HG03571 (cell line): ENCODE results near the gene PTPN2.

Experiments used
- ATAC-seq: cut with Tn5 transposase; IDR thresholded peaks from one replicate; pipeline ENCODE4 v1.9.1; 2021; ENCODE audit not compliant: unreplicated experiment

The PTPN2 gene

DNA sequence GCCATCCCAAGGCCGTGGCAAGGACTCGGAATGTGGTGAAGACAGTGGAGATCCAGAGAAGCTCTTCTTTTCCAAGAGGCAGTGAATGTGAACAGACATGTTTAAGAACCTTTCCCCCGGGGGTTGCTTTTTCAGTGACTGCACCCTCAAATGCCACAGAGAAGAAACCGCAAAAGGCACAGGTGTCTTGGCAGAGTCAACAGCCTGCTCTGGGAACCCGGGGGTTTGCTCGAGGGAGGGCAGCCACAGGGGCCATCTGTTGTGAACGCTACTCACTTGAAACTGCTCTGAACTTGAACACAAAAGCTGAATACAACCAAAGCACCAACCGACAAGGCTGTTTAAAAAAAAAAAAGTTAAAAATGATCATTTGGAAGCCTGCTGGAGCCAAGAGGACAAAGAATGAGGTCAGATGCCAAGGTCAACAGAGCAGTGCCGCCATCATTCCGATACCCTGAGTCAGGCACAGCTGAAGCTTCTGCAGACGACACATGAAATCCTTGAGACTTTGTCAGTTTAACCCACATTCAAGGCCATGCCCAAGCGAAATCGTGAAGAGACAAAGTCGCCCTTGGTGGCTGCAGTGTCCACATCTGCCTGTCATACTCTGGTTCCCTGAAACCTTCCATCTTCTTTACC lies 133.8 kb downstream of the PTPN2 start:
- ATAC-seq, result no peak

GRCh38 chr18:12749121-12749520 lies 134.9 kb downstream of the PTPN2 start:
- no peak for ATAC-seq

DNA sequence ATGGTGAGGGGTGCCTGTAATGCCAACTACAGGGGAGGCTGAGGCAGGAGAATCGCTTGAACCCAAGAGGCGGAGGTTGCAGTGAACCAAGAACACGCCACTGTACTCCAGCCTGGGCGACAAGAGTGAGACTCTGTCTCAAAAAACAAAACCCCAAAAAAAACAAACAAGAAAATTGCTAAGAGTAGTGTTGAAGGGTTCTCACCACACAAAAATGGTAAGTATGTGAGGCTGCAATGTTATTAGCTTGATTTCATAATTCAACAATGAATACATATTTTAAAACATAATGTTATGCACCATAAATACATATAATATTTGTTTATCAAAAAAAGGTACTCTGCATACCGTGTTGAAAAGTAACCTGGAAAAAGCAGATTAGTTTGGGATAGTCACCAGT lies 135.4 kb downstream of the PTPN2 start:
- no peak for ATAC-seq

DNA sequence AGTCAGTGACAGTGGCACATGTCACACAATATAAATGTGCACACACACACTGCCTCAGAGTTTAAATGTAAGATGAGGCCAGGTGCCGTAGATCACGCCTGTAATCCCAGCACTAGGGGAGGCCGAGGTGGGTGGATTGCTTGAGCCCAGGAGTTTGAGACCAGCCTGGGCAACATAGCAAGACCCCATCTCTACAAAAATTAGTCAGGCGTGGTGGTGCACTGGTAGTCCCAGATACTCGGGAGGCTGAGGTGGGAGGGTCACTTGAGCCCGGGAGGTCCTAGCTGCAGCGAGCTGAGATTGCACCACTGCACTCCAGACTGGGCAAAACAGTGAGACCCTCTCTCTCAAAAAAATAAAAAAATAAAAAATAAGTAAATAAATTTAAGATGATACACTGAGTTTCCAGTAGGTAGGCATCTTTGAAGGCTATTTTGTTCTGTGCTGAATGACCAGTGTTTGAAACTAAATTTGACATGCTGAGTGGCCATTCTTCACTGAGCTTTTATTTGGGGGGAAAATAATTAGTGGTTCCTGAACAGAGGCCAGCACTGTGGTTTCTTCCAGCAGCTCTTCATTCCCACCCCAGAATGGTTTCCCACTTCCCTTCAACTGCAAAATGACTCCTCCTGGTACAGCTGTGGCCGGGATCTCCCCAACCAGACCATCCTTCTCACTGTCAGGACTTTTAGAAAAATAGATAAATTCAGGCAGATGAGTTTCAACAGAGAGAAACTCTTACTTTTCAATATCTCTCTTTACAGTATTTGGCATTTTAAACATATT lies 136.3 kb downstream of the PTPN2 start:
- no peak for ATAC-seq

DNA sequence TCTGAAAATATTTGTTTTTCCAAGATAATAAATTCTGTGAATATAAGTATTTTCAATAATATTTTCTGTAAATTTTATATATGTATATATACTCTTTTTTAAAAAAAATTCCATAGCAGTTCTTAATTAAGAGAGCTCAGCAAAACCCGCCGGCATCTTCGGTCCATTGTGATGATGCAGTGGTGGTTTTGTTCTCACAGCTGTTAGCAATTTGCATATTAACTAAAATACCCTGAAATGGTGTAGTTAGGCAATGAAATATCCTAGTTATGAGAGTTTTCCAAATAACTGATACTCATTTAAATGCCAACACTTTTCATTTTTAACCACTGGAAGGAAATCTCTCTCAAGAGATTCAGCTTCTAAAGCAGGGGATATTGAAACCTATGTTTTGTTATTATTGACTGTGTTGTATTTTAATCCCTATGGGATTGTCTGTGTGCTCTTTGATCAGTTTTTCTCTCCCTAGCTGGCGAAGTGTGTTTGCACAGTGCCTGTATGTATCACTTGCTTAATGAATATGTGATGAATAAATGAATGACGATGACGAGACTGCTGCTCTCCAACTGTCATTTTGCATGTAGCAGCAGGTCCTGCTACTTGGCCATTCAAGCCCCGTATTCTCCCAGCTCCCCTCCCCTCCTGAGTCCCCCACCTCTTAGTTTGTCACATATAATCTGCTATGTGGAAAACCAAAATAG lies 138.8 kb downstream of the PTPN2 start:
- no peak for ATAC-seq

- ATAC-seq, result no peak
Measured at GRCh38 chr18:12744103-12744502, 139.9 kb downstream of the PTPN2 start.

DNA sequence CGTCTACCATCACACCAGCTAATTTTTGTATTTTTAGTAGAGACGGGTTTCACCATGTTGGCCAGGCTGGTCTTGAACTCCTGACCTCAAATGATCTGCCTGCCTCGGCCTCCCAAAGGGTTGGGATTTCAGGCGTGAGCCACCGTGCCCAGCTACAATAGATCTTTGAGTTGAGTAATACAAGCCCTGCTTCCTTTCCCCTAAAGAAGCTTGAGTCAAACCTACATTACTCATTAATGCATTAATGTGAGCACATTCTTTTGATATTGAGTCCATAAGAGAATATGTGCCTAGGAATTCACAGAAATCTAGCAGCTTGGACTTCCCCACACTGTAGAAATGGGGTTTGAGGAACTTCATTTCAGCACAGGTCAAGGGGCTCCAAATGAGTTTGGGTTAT lies 141.6 kb downstream of the PTPN2 start:
- no peak for ATAC-seq
